HepG2 (cell line): Measurements from ENCODE around the gene EPO. TPM values are rescaled to one million over a fixed set of nuclear protein-coding genes. Genes with fewer than 3 reads are reported as not detected.
A peak's percentile ranks its signal among the peaks of the same experiment; 100 is the strongest.

ENCODE experiments used
- ATF5 ChIP-seq: sonication (generic); formaldehyde crosslinking; IDR thresholded peaks from 2 replicates; pipeline ENCODE4 v1.4.0; 2020; ENCODE audit warnings: mild to moderate bottlenecking, low read depth, missing genetic modification reagents
- BCL3 ChIP-seq: sonication (generic); formaldehyde crosslinking; IDR thresholded peaks from 2 replicates; pipeline ENCODE4 v1.5.1; 2020; ENCODE audit warnings: mild to moderate bottlenecking, missing genetic modification reagents, moderate library complexity
- FOXC1 ChIP-seq: sonication (generic); formaldehyde crosslinking; IDR thresholded peaks from 2 replicates; pipeline ENCODE4 v1.8.0; 2022; ENCODE audit warnings: mild to moderate bottlenecking, missing genetic modification reagents, borderline replicate concordance
- FOXP1 ChIP-seq, 2 experiments: fragments of 450-650 bp in 1 of 2; IDR thresholded peaks; 2 replicates each; pipeline ENCODE4 v1.6.1; 2017 to 2018; ENCODE audit warnings: antibody characterized with exemption in 1 of 2
- MED1 ChIP-seq: sonication (generic); formaldehyde crosslinking; IDR thresholded peaks from 2 replicates; pipeline ENCODE4 v1.4.0; 2020; ENCODE audit warnings: missing genetic modification reagents
- MTERF4 ChIP-seq: sonication (generic); formaldehyde crosslinking; IDR thresholded peaks from 2 replicates; pipeline ENCODE4 v1.8.0; 2023; ENCODE audit warnings: mild to moderate bottlenecking, missing genetic modification reagents
- NAIF1 ChIP-seq: sonication (generic); formaldehyde crosslinking; IDR thresholded peaks from 2 replicates; pipeline ENCODE4 v1.5.0; 2020; ENCODE audit warnings: mild to moderate bottlenecking, missing genetic modification reagents, borderline replicate concordance
- PAWR ChIP-seq: sonication (generic); formaldehyde crosslinking; IDR thresholded peaks from 2 replicates; pipeline ENCODE4 v1.4.0; 2020; ENCODE audit warnings: missing genetic modification reagents, mild to moderate bottlenecking, borderline replicate concordance
- SP1 ChIP-seq, 2 experiments: fragments of 450-650 bp in 1 of 2; sonication (generic) in 1 of 2; formaldehyde crosslinking in 1 of 2; IDR thresholded peaks; 2 replicates each; pipeline versions ENCODE4 v1.4.0 to v1.6.1; 2016 to 2020; ENCODE audit warnings: missing genetic modification reagents in 1 of 2
- TFAP4 ChIP-seq: sonication (generic); IDR thresholded peaks from 2 replicates; pipeline ENCODE4 v1.6.1; 2016; ENCODE audit warnings: low read depth, borderline replicate concordance
- THAP7 ChIP-seq: sonication (generic); formaldehyde crosslinking; IDR thresholded peaks from 2 replicates; pipeline ENCODE4 v1.8.1; 2023; ENCODE audit warnings: mild to moderate bottlenecking, missing genetic modification reagents
- ZNF230 ChIP-seq: sonication (generic); formaldehyde crosslinking; IDR thresholded peaks from 2 replicates; pipeline ENCODE4 v1.4.0; 2020; ENCODE audit warnings: mild to moderate bottlenecking, missing genetic modification reagents
- ZNF362 ChIP-seq: sonication (generic); formaldehyde crosslinking; IDR thresholded peaks from 2 replicates; pipeline ENCODE4 v1.4.0; 2020; ENCODE audit warnings: missing genetic modification reagents, mild to moderate bottlenecking, borderline replicate concordance
- ZNF430 ChIP-seq: sonication (generic); formaldehyde crosslinking; IDR thresholded peaks from 2 replicates; pipeline ENCODE4 v1.9.0; 2021; ENCODE audit warnings: mild to moderate bottlenecking, missing genetic modification reagents
- ZNF547 ChIP-seq: sonication (generic); formaldehyde crosslinking; IDR thresholded peaks from 2 replicates; pipeline ENCODE4 v1.5.1; 2020; ENCODE audit warnings: mild to moderate bottlenecking, missing genetic modification reagents
- ZNF557 ChIP-seq: sonication (generic); formaldehyde crosslinking; IDR thresholded peaks from 2 replicates; pipeline ENCODE4 v1.4.0; 2020; ENCODE audit warnings: missing genetic modification reagents
- ZNF616 ChIP-seq: sonication (generic); formaldehyde crosslinking; IDR thresholded peaks from 2 replicates; pipeline ENCODE4 v1.5.0; 2020; ENCODE audit warnings: low read depth, mild to moderate bottlenecking, missing genetic modification reagents
- ZNF639 ChIP-seq: conservative IDR thresholded peaks from 2 replicates; pipeline ENCODE4 v1.6.1; 2018; ENCODE audit warnings: missing genetic modification reagents
- ZSCAN9 ChIP-seq: IDR thresholded peaks from 2 replicates; pipeline ENCODE4 v1.6.1; 2016; ENCODE audit warnings: borderline replicate concordance
- polyA plus RNA-seq, 8 experiments: library from polyadenylated mRNA; depleted of rRNA in 3 of 8; stranded (reverse) in 7 of 8; unstranded in 1 of 8; fragments of >200 nt; fragmentation: Illumina TruSeq in 4 of 8; extraction: Trizol in 4 of 8; gene quantifications; 2 replicates each; pipeline versions ENCODE4 v1.2.1 to v1.2.3, GENCODE V29; 2011 to 2016; ENCODE audit warnings: low read depth in 4 of 8, missing spikeins in 1 of 8, mixed read lengths in 1 of 8; ENCODE audit not compliant: insufficient read depth in 1 of 8
- total RNA-seq, 5 experiments: library from RNA; depleted of rRNA; stranded (reverse); fragments of >200 nt; fragmentation: Illumina TruSeq; extraction: Trizol; gene quantifications; 2 replicates each; pipeline ENCODE4 v1.2.3, GENCODE V29; 2016; ENCODE audit warnings: low read depth in 1 of 5

The EPO gene
- total and polyA plus RNA-seq, 2 of the 13 experiments (the other 11 are each of a cell fraction or from before 2014, with no cell fraction given): 10.3 to 25.7 TPM

GRCh38 chr7:100705753-100706671, 14.3 kb upstream of the EPO start, which contains the start of gene POP7 (continued):
- TF ChIP-seq TFAP4 (no peak; the same call in 1 of the 2 replicates), ZNF230 (peak; percentile 95), ZNF362 (CRISPR knock-in tag) (0 out of 2 replicates have a peak, but pooled peaks have one; percentile 44), ZNF616 (CRISPR knock-in tag) (no peak; the same call in 1 of the 2 replicates), ZSCAN9 (no peak), FOXC1 (CRISPR knock-in tag) (peak; percentile 89), NAIF1 (CRISPR knock-in tag) (peak; percentile 92), MED1 (CRISPR knock-in tag) (peak; percentile 57; the same call in 1 of the 2 replicates), FOXP1 (IDR thresholded peaks at IDR 0.05) (no peak), FOXP1 (CRISPR knock-in tag; IDR thresholded peaks at IDR 0.05) (peak; percentile 8; the same call in 1 of the 2 replicates), ZNF639 (CRISPR knock-in tag) (peak; percentile 52), ZNF430 (peak; percentile 89), ZNF547 (CRISPR knock-in tag) (peak; percentile 88), THAP7 (CRISPR knock-in tag) (peak; percentile 50; the same call in 1 of the 2 replicates), PAWR (CRISPR knock-in tag) (0 out of 2 replicates have a peak, but pooled peaks have one; percentile 35), MTERF4 (CRISPR knock-in tag) (no peak), BCL3 (CRISPR knock-in tag) (peak; percentile 37; the same call in 1 of the 2 replicates), ATF5 (CRISPR knock-in tag) (peak; percentile 75; the same call in 1 of the 2 replicates), SP1 (IDR thresholded peaks at IDR 0.05) (peak; percentile 53; the same call in 1 of the 2 replicates), SP1 (CRISPR knock-in tag; IDR thresholded peaks at IDR 0.05) (peak; percentile 87), ZNF557 (no peak)
